KG1 (cell line): Measurements from ENCODE around the gene STRC.
"Not testable (repeated sequence)": the region's sequence is repeated elsewhere in the genome, so short reads cannot be mapped to it uniquely, and the experiment has no call there.

Experiments used
- DNase-seq: peaks from one replicate; lab custom pipeline; 2025; lab: John Stamatoyannopoulos, UW

STRC gene

GRCh38 chr15:43618700-43619099 lies at the start of gene STRC:
STRC (minus strand) TSS chr15:43618800; CDS start chr15:43618722, 78 bp downstream.
- not testable (repeated sequence) for DNase-seq

GRCh38 chr15:43666177-43666576 lies 47.6 kb upstream of the STRC start:
- not testable (repeated sequence) for DNase-seq

DNA sequence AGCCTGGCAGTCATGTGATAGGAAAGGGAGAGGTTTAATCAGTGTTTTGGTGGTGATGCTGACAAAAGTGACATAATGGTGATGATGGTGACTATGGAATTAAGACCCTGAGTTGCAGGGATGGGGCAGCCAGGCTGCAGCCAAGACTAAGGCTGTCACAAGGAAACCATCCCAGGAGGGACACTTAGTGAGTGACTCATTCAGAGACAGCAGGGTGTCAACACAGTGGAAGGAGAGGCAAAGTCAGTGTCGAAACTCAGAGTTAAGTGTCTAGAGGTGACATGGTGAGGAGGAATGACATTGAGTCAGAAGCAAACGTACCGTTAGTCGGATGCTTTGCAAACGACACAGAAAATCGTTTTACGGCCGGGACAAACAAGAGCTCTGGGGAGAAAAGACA lies 44.7 kb upstream of the STRC start:
- DNase-seq = not testable (repeated sequence)

GRCh38 chr15:43662293-43662692 lies 43.7 kb upstream of the STRC start:
- DNase-seq = not testable (repeated sequence)

- not testable (repeated sequence) for DNase-seq
These were observed 41.1 kb upstream of the STRC start for GRCh38 chr15:43659727-43660126.

GRCh38 chr15:43649430-43649926 lies 30.9 kb upstream of the STRC start:
- DNase-seq = not testable (repeated sequence)

DNA sequence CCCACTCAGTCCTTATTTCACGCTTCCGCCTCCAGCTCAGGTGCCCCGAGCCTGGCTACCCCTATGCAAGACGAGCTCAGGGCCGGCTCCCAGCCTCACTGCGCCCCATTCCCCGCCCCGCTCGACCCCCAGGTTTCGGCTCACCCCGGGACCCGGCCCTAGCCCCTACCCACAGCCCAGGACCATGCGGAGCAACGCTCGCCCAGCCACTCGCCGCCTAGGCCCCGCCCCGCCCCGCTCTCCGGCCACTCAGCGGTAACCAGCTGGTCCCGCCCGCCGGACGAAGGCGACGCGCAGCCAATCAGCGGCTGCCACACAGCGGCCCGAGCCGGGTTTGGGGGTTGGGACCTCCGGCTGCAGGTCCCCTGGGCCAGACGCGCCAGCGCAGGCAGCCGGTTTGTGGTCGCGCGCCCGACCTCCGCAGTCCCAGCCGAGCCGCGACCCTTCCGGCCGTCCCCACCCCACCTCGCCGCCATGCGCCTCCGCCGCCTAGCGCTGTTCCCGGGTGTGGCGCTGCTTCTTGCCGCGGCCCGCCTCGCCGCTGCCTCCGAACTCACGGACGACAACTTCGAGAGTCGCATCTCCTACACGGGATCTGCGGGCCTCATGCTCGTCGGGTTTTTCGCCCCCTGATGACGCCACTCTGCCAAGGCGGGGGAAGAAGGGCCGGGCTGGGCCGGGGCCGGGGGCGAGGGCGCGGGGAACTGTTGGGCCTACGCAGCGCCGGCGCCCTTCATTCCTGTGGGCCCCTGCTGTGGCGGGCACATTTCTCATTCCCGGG lies 30.2 kb upstream of the STRC start, which contains the start of gene CATSPER2:
TSS of gene CATSPER2 (minus strand) at position 196 of the 781 bp plus-strand sequence. CDS start 783 bp downstream, outside the sequence.
- DNase-seq = no peak

DNA sequence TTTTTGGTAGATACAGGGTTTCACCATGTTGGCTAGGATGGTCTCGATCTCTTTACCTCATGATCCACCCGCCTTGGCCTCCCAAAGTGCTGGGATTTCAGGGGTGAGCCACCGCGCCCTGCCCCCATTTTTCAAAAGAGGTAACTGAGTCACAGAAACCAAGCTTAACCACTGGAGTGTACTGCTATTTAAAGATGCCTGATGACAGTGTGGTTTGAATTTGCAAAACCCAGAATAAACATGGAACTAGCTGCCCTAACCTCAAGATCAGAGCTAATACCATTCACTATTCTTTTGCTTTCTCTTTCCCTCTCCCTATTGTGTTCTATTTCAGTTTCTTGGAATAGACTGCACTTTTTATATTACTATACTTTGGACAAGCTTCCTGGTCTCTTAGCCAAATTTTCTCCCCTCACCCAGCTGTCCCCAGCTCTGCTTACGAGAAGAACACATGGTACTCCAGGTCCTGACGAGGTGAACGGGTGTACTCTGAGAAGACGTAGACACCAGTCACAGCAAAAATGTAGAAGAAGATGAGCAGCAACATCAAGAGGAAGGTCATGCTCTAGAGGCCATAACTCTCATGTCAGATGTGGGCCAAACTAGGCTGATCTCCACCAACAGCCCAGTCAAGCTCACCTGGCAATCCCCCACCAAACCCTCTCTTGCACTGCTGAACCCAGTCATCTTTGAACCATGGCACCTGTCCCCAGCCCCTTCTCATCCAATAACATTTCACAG lies 20.0 kb upstream of the STRC start:
- DNase-seq = not testable (repeated sequence)

GRCh38 chr15:43626937-43627336 lies 8.3 kb upstream of the STRC start:
- not testable (repeated sequence) for DNase-seq

DNA sequence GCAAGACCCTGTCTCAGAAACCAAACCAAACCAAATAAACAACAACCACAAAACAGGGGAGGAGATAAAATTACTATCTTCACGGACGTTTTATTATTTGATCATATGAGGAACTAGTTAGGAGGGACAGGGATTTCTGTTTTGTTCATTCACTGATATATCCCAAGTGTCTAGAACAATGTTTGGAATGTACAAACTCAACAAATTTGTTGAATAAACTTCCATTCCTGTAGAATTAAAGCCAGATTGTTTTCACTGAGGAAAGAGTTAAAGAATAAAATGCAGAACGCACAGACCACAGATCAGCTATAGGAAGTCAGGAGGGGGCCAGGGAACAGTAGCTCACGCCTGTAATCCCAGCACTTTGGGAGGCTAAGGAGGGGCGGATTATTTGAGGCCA lies 6.5 kb upstream of the STRC start:
- no peak for DNase-seq

DNA sequence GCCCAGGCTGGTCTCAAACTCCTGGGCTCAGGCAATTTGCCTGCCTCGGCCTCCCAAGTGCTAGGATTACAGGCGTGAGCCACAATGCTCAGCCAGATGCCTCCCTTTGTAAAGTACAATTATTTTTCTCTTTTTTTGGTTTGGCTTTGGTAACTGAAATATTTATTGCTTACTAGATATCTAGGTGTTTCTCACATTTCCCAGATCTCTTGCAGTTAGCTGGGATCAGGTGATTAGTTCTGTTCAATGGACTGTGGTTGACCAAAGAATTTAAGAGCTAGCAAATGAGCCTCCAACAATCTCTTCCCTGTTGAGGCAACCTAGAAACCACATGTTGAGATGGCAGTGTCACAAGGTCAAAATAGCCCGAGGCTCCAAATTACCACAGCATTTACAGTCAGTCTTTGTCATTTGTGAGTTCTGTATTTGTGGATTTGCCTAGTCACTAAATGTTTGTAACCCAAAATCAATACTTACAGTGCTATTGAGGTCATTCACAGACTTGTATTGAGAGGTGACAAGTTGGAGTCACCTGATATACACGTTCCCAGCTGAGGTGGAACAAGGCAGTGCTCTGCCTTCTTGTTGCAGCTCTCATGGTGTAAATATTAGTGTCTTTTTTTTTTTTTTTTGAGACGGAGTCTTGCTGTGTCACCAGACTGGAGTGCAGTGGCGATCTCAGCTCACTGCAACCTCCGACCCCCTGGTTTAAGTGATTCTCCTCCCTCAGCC lies 3.6 kb upstream of the STRC start:
- DNase-seq = not testable (repeated sequence)

- not testable (repeated sequence) for DNase-seq
These were observed 850 bp downstream of the STRC start for GRCh38 chr15:43617750-43618149.

- DNase-seq = not testable (repeated sequence)
These were observed 16.4 kb downstream of the STRC start for GRCh38 chr15:43602233-43602632.

DNA sequence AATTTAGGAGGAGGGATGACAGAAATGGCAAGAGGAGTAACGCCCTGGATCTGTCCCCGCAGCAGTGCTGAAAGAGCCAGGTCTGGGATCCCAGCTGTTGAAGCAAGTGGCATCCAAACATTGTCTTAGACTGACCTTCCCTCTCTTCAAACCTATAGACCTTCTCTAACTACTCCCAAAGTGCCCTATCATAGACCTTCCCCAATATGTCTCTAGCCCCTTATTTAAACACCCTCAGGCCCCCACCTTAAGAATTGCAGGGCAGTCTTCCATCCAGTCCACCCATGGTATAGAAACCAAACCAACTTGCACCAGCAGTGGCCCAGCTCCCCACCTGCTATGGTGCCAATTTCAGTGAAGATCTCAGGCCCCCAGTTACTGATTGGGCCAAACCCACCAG lies 18.4 kb downstream of the STRC start:
- not testable (repeated sequence) for DNase-seq

- not testable (repeated sequence) for DNase-seq
These were observed 19.5 kb downstream of the STRC start for GRCh38 chr15:43599131-43599530.

- DNase-seq = not testable (repeated sequence)
These were observed 25.0 kb downstream of the STRC start, which contains the start of gene CKMT1B for GRCh38 chr15:43593328-43594190. CKMT1B (plus strand) TSS chr15:43594027; CDS start chr15:43594219, 192 bp downstream.

- DNase-seq = not testable (repeated sequence)
These were observed 25.8 kb downstream of the STRC start for GRCh38 chr15:43592841-43593240.

- not testable (repeated sequence) for DNase-seq
These were observed 28.7 kb downstream of the STRC start, which contains the start of gene PPIP5K1 for GRCh38 chr15:43589778-43590466. PPIP5K1 (minus strand) TSS chr15:43590208; CDS start chr15:43584504, 5,704 bp downstream.

GRCh38 chr15:43574607-43575006 lies 44.0 kb downstream of the STRC start:
- DNase-seq = not testable (repeated sequence)

DNA sequence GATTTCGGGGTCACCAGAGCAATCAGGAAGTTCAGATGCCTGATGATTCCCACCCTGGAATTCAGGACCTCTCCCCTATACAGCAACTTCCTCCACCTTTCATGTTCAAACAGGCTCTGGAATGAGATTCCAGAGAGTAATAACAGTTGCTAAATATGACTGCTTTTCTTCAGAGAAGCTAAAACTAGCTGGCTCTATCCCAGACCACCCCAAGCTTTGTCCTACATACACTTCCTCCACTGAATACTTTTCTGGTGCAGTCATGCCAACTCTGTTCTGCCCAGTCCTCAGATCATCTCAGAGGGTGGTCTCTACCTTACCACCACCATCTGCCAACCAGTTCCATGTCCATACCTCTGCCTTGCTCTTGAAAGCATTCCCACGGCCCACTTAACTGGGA lies 52.0 kb downstream of the STRC start:
- not testable (repeated sequence) for DNase-seq
